ENCODE results near the gene CCS.
A peak's percentile ranks its signal among the peaks of the same experiment; 100 is the strongest.
"Not testable (repeated sequence)": the region's sequence is repeated elsewhere in the genome, so short reads cannot be mapped to it uniquely, and the experiment has no call there.

CCS gene

GRCh38 chr11:66592457-66593302 is at the start of gene CCS, which contains the start of gene CCDC87:
Gene CCS (plus strand): TSS chr11:66593185. CDS start chr11:66593262, 77 bp downstream.
Gene CCDC87 (minus strand): TSS chr11:66593063. CDS start chr11:66593015, 48 bp downstream.
- peak; percentile 98 for DNase-seq (ENCODE audit: low read depth in 1 of 2, low spot score in 1 of 2)

- peak; percentile 22 to 39 for DNase-seq (ENCODE audit: low read depth in 1 of 2, low spot score in 1 of 2)
Observed at GRCh38 chr11:66543263-66544107, 49.5 kb upstream of the CCS start.

- DNase-seq (ENCODE audit: low read depth in 1 of 2, low spot score in 1 of 2), result not testable (repeated sequence)
Observed at GRCh38 chr11:66544952-66545351, 48.0 kb upstream of the CCS start.

GRCh38 chr11:66545701-66546367 is 47.2 kb upstream of the CCS start, which contains the start of gene ZDHHC24:
Gene ZDHHC24 (minus strand): TSS chr11:66546048. CDS start chr11:66546003, 45 bp downstream.
- DNase-seq (ENCODE audit: low read depth in 1 of 2, low spot score in 1 of 2), result peak; percentile 66 to 77

GRCh38 chr11:66546368-66546965 is 46.5 kb upstream of the CCS start, which contains the start of gene ACTN3:
Gene ACTN3 (plus strand): TSS chr11:66546903. CDS start chr11:66546938, 35 bp downstream.
- no peak for DNase-seq (ENCODE audit: low read depth in 1 of 2, low spot score in 1 of 2)

- no peak for DNase-seq (ENCODE audit: low read depth in 1 of 2, low spot score in 1 of 2)
Observed at GRCh38 chr11:66546966-66547661, 45.9 kb upstream of the CCS start.

GRCh38 chr11:66547662-66548009 is 45.3 kb upstream of the CCS start:
- DNase-seq (ENCODE audit: low read depth in 1 of 2, low spot score in 1 of 2), result no peak

- DNase-seq (ENCODE audit: low read depth in 1 of 2, low spot score in 1 of 2), result no peak
Observed at GRCh38 chr11:66548041-66548440, 44.9 kb upstream of the CCS start.

- DNase-seq (ENCODE audit: low read depth in 1 of 2, low spot score in 1 of 2), result no peak
Observed at GRCh38 chr11:66548774-66549630, 44.0 kb upstream of the CCS start.

GRCh38 chr11:66549696-66550095 is 43.3 kb upstream of the CCS start:
- DNase-seq (ENCODE audit: low read depth in 1 of 2, low spot score in 1 of 2), result no peak

- DNase-seq (ENCODE audit: low read depth in 1 of 2, low spot score in 1 of 2), result no peak
Observed at GRCh38 chr11:66550887-66551286, 42.1 kb upstream of the CCS start.

GRCh38 chr11:66554602-66555001 is 38.4 kb upstream of the CCS start:
- no peak for DNase-seq (ENCODE audit: low read depth in 1 of 2, low spot score in 1 of 2)

- DNase-seq (ENCODE audit: low read depth in 1 of 2, low spot score in 1 of 2), result no peak
Observed at GRCh38 chr11:66555416-66555815, 37.6 kb upstream of the CCS start.

GRCh38 chr11:66556086-66556485 is 36.9 kb upstream of the CCS start:
- DNase-seq (ENCODE audit: low read depth in 1 of 2, low spot score in 1 of 2), result no peak

- no peak for DNase-seq (ENCODE audit: low read depth in 1 of 2, low spot score in 1 of 2)
Observed at GRCh38 chr11:66557733-66558326, 35.2 kb upstream of the CCS start.

- DNase-seq (ENCODE audit: low read depth in 1 of 2, low spot score in 1 of 2), result no peak
Observed at GRCh38 chr11:66559142-66559865, 33.7 kb upstream of the CCS start.

- no peak for DNase-seq (ENCODE audit: low read depth in 1 of 2, low spot score in 1 of 2)
Observed at GRCh38 chr11:66559866-66560676, 32.9 kb upstream of the CCS start.
